Kidney (tissue), 14 donors: ENCODE measurements around the gene NFATC4. TPM values are rescaled to one million over a fixed set of nuclear protein-coding genes. Genes with fewer than 3 reads are reported as not detected.

ENCODE experiments used
- DNase-seq, 5 donors: peaks; one replicate each; pipeline ENCODE4 v3.0.0-alpha.2; 2013 to 2020
- FAIRE-seq: peaks from 2 replicates; lab custom pipeline; 2012; peaks lifted over from hg19 to GRCh38; lab: Jason Lieb, UNC
- H3K27ac ChIP-seq, 2 donors: one replicate each; pipeline ENCODE4 v1.7.0; 2013; ENCODE audit warnings: low read depth in 2 of 2, low read length in 2 of 2, inconsistent platforms in 1 of 2
- H3K27me3 ChIP-seq: one replicate; pipeline ENCODE4 v1.7.1; 2013; ENCODE audit warnings: low read length, inconsistent platforms; ENCODE audit not compliant: control insufficient read depth, insufficient read depth
- H3K36me3 ChIP-seq, 3 donors: one replicate each; pipeline versions ENCODE4 v1.7.0 to v1.7.1; 2013; ENCODE audit warnings: low read length in 3 of 3, control low read depth in 1 of 3, inconsistent platforms in 1 of 3; ENCODE audit not compliant: insufficient read depth in 3 of 3, control insufficient read depth in 2 of 3
- H3K4me1 ChIP-seq, 3 donors: one replicate each; pipeline versions ENCODE4 v1.7.0 to v1.7.1; 2013; ENCODE audit warnings: low read length in 3 of 3, inconsistent platforms in 1 of 3, low read depth in 1 of 3; ENCODE audit not compliant: control insufficient read depth in 2 of 3, insufficient read depth in 2 of 3
- H3K4me3 ChIP-seq, 3 donors: one replicate each; pipeline versions ENCODE4 v1.7.0 to v1.8.1; 2013; ENCODE audit warnings: low read length in 3 of 3, control low read depth in 1 of 3, inconsistent platforms in 1 of 3
- H3K9ac ChIP-seq, 3 donors: one replicate each; pipeline versions ENCODE4 v1.7.0 to v1.7.1; 2013; ENCODE audit warnings: low read length in 3 of 3, control low read depth in 1 of 3, inconsistent platforms in 1 of 3
- H3K9me3 ChIP-seq, 3 donors: one replicate each; pipeline versions ENCODE4 v1.7.0 to v1.7.1; 2013; ENCODE audit warnings: low read length in 3 of 3, control low read depth in 1 of 3, inconsistent platforms in 1 of 3; ENCODE audit not compliant: control insufficient read depth in 2 of 3, insufficient read depth in 1 of 3
- CTCF ChIP-seq: IDR thresholded peaks from 3 replicates; pipeline ENCODE4 v1.5.1; 2012; ENCODE audit warnings: mild to moderate bottlenecking, moderate library complexity, borderline replicate concordance; ENCODE audit not compliant: insufficient read depth; ENCODE audit errors: extremely low read depth
- intact Hi-C: fragments of 100-400 bp; cut with DNase I; formaldehyde crosslinking; loops from one replicate; pipeline ENCODE4 v1.11.1; 2022
- polyA plus RNA-seq: library from polyadenylated mRNA; stranded (reverse); fragments of 350-450 nt; fragmentation: Illumina TruSeq; extraction: RNeasy Lipid Tissue Mini Kit (QIAGEN cat#74804); gene quantifications from one replicate; pipeline ENCODE4 v1.2.3, GENCODE V29; 2014; ENCODE audit warnings: low read depth, low replicate concordance; ENCODE audit not compliant: insufficient read depth
- total RNA-seq: library from RNA; stranded (reverse); fragmentation: NEBNext Ultra II Directional; extraction: Animal tissue kit (Norgen Biotek cat#: 25700); gene quantifications from one replicate; pipeline ENCODE4 v1.2.1, GENCODE V29; 2021
- donor health status: control.
- donor health status: control.
- donor health status: control.
- donor health status: control.
- donor health status: control.
- donor health status: DM: yes; HTN: yes; CAD: no.
- donor health status: Normal renal cell carcinoma (clear cell type).

NFATC4 gene
- total and polyA plus RNA-seq, 2 donors from 2014 or later = 38.9 to 45.3 TPM

GRCh38 chr14:24398653-24399446 lies 30.9 kb downstream of the NFATC4 start, which contains the start of gene NYNRIN:
Gene NYNRIN, plus strand, starts transcription at chr14:24399003. Its CDS starts 244 bp downstream, at chr14:24399247.
- intact Hi-C loops = no loop called here
- Histone ChIP-seq H3K9ac (peak within 1 kb of the TSS; percentile 16 to 68 (median 50)), H3K4me1 (peaks cover 13 to 21% (median 17%) of the 10 kb centered on the region in 3 donors), H3K36me3 (no peaks in the 10 kb centered on the region), H3K27ac (peak within 1 kb of the TSS; percentile 40 to 59), H3K27me3 (no peaks in the 10 kb centered on the region), H3K4me3 (peak within 1 kb of the TSS; percentile 66 to 69 (median 67)), H3K9me3 (no peaks in the 10 kb centered on the region)
- DNase-seq (peak; percentile 77 to 92 (median 88)), FAIRE-seq (no peak)
- no peak for TF ChIP-seq CTCF

GRCh38 chr14:24399447-24399822 lies 31.5 kb downstream of the NFATC4 start:
- Histone ChIP-seq H3K9ac (peak overlapping the region; percentile 16 to 68 (median 50)), H3K4me3 (peak overlapping the region; percentile 66 to 69 (median 67)), H3K36me3 (no peaks in the 10 kb centered on the region), H3K9me3 (no peaks in the 10 kb centered on the region), H3K27me3 (no peaks in the 10 kb centered on the region), H3K4me1 (peaks cover 13 to 21% (median 17%) of the 10 kb centered on the region in 3 donors), H3K27ac (no peak overlapping the region)
- FAIRE-seq = no peak
- peak in 2 of 5 donors; percentile 24 to 75 for DNase-seq
- TF ChIP-seq CTCF = no peak
- intact Hi-C loops = no loop called here

- no peak for TF ChIP-seq CTCF
- H3K9me3 ChIP-seq = no peaks in the 10 kb centered on the region
- H3K27ac ChIP-seq = no peak overlapping the region
- peak overlapping the region in 1 of 3 donors; percentile 68 for H3K9ac ChIP-seq
- H3K4me3 ChIP-seq = peak overlapping the region in 2 of 3 donors; percentile 66 to 67
- intact Hi-C loops = no loop called here
- no peaks in the 10 kb centered on the region for H3K27me3 ChIP-seq
- H3K4me1 ChIP-seq = peaks cover 13 to 21% (median 19%) of the 10 kb centered on the region in 3 donors
- H3K36me3 ChIP-seq = no peaks in the 10 kb centered on the region
- DNase-seq = no peak
- no peak for FAIRE-seq
Measured at GRCh38 chr14:24399999-24400718, 32.2 kb downstream of the NFATC4 start.
